Stimulated activated CD4-positive, alpha-beta T cell treated with anti-CD3 and anti-CD28 coated beads, Interleukin-2, amount 100 ng/mL, for 48 hours (primary cell): ENCODE data around the gene GNG12.
A peak's percentile ranks its signal among the peaks of the same experiment; 100 is the strongest.
"Not testable (repeated sequence)": the region's sequence is repeated elsewhere in the genome, so short reads cannot be mapped to it uniquely, and the experiment has no call there.

ENCODE experiments used
- DNase-seq, 2 donors: peaks; one replicate each; pipeline ENCODE4 v3.0.0-alpha.2; 2020

Gene GNG12

GRCh38 chr1:67676287-67676686, 157.0 kb downstream of the GNG12 start:
- no peak for DNase-seq

- no peak for DNase-seq
Measured at GRCh38 chr1:67675800-67676199, 157.5 kb downstream of the GNG12 start.

GRCh38 chr1:67674260-67675011, 158.8 kb downstream of the GNG12 start:
- peak in 1 of 2 donors; percentile 5 for DNase-seq

GRCh38 chr1:67673468-67674201, 159.6 kb downstream of the GNG12 start:
- no peak for DNase-seq

GRCh38 chr1:67672260-67672803, 160.9 kb downstream of the GNG12 start:
- DNase-seq, result no peak

- DNase-seq, result no peak
Measured at GRCh38 chr1:67668660-67669059, 164.6 kb downstream of the GNG12 start.

GRCh38 chr1:67666636-67667035, 166.6 kb downstream of the GNG12 start:
- no peak for DNase-seq

- DNase-seq, result not testable (repeated sequence)
Measured at GRCh38 chr1:67665307-67665706, 168.0 kb downstream of the GNG12 start.

- no peak for DNase-seq
Measured at GRCh38 chr1:67664048-67664447, 169.2 kb downstream of the GNG12 start.

GRCh38 chr1:67662884-67663283, 170.4 kb downstream of the GNG12 start:
- no peak for DNase-seq

- no peak for DNase-seq
Measured at GRCh38 chr1:67659229-67659628, 174.0 kb downstream of the GNG12 start.

GRCh38 chr1:67657152-67657551, 176.1 kb downstream of the GNG12 start:
- not testable (repeated sequence) for DNase-seq

- no peak for DNase-seq
Measured at GRCh38 chr1:67655581-67655980, 177.7 kb downstream of the GNG12 start.

- no peak for DNase-seq
Measured at GRCh38 chr1:67653304-67653703, 180.0 kb downstream of the GNG12 start.

- no peak for DNase-seq
Measured at GRCh38 chr1:67652800-67653199, 180.5 kb downstream of the GNG12 start.
